Natural killer cell (primary cell): ENCODE measurements around the gene MAP2K2. TPM values are rescaled to one million over a fixed set of nuclear protein-coding genes. Genes with fewer than 3 reads are reported as not detected.

Experiments used
- ATAC-seq, 3 donors: fragments of 150-1000 bp in 2 of 3; fragments of 200-7000 bp in 1 of 3; cut with Tn5 transposase; 1 replicate in 1 of 3; 2 replicates in 2 of 3; pipeline ENCODE4 v1.10.0; 2021; ENCODE audit warnings: mild to moderate bottlenecking in 2 of 3, moderate library complexity in 2 of 3
- DNase-seq, 2 donors: peaks; one replicate each; pipeline versions ENCODE4 v3.0.0 to v3.0.0-alpha.2; 2013 to 2021; ENCODE audit warnings: mixed read lengths in 1 of 2
- H3K27ac ChIP-seq: one replicate; pipeline ENCODE4 v1.5.1; 2013; ENCODE audit warnings: mild to moderate bottlenecking, low read length
- H3K27me3 ChIP-seq: one replicate; pipeline ENCODE4 v1.6.1; 2013; ENCODE audit warnings: low read length; ENCODE audit not compliant: control insufficient read depth, insufficient read depth
- H3K36me3 ChIP-seq: one replicate; pipeline ENCODE4 v1.6.1; 2013; ENCODE audit warnings: low read length; ENCODE audit not compliant: control insufficient read depth, insufficient read depth
- H3K4me1 ChIP-seq: one replicate; pipeline ENCODE4 v1.6.1; 2013; ENCODE audit warnings: low read length; ENCODE audit not compliant: control insufficient read depth, insufficient read depth
- H3K4me3 ChIP-seq: one replicate; pipeline ENCODE4 v1.5.1; 2013; ENCODE audit warnings: low read length
- H3K9me3 ChIP-seq: one replicate; pipeline ENCODE4 v1.6.1; 2013; ENCODE audit warnings: low read length; ENCODE audit not compliant: control insufficient read depth, insufficient read depth
- H3K27ac Mint-ChIP-seq, 2 donors: one replicate each; pipeline ENCODE4 v1.8.0; 2022; ENCODE audit warnings: mild to moderate bottlenecking in 2 of 2, mixed read lengths in 2 of 2, moderate library complexity in 1 of 2
- H3K27me3 Mint-ChIP-seq, 2 donors: one replicate each; pipeline ENCODE4 v1.8.0; 2022; ENCODE audit warnings: low read depth in 2 of 2, mixed read lengths in 2 of 2
- H3K36me3 Mint-ChIP-seq: one replicate; pipeline ENCODE4 v1.8.0; 2022; ENCODE audit warnings: mixed read lengths
- H3K4me1 Mint-ChIP-seq, 2 donors: one replicate each; pipeline ENCODE4 v1.8.0; 2022; ENCODE audit warnings: mixed read lengths in 2 of 2
- H3K4me3 Mint-ChIP-seq: one replicate; pipeline ENCODE4 v1.8.0; 2022; ENCODE audit warnings: mild to moderate bottlenecking, moderate library complexity, mixed read lengths
- H3K9me3 Mint-ChIP-seq, 2 donors: one replicate each; pipeline ENCODE4 v1.8.0; 2022; ENCODE audit warnings: mixed read lengths in 2 of 2
- whole genome bisulfite sequencing: methylation state at CpG from one replicate; pipeline ENCODE4 v1.1.7; 2013; ENCODE audit warnings: missing lambda C conversion rate; ENCODE audit not compliant: insufficient coverage; 5-methylcytosine and 5-hydroxymethylcytosine counted together
- intact Hi-C: fragments of 100-400 bp; cut with micrococcal nuclease; formaldehyde crosslinking; loops from one replicate; pipeline ENCODE4 v1.14.2; 2022
- total RNA-seq, 4 donors: library from RNA; stranded (reverse); fragments of 120-200 nt in 1 of 4; gene quantifications; one replicate each; pipeline versions ENCODE4 v1.2.3 to v1.2.4, GENCODE V29; 2013 to 2022
- TF ChIP-seq, protein P1 (sequence below): fragments of 200-600 bp; IDR thresholded peaks from one replicate; pipeline ENCODE4 v1.8.0; 2022; ENCODE audit warnings: antibody characterized with exemption

The MAP2K2 gene
- total RNA-seq, 3 donors from 2014 or later (not counting 1 experiment from before 2014, with no cell fraction given) = 137 to 154 (median 152) TPM

DNA sequence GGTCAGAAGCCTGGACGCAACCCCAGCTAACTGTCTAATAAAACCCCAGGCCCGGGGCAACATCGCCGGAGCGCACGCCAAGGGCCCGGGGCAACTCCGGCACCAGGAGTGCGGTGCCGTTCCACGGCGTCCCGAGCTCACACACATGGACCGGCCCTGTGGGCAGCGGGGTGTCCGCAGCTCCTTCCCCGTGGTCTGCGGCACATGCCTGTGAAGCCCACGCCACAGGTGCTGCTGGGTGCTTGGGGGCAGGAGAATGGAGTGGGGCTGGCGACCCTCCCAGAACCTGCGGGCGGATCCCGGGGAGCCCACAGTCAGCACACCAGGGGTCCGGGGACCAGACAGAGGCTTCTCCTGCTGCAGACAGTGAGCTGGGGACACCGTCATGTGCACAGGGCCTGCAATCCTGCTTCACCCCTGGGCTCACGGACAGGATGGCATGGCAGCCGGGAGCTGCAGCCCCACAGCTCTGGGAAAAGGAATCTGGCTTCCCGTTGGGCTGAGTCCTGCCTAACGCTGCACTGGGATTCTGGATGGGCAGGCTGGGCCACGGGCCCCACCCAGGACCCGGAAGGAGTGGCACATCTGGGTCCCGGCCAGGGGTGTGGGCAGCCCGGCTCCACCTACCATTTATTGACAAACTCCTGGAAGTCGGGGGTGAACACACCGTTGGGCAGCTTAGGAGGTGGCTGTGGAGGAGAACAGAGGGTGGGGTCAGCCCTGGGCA lies 29.0 kb downstream of the MAP2K2 start:
- DNase-seq = no peak
- ATAC-seq = no peak
- H3K27ac ChIP-seq = no peak overlapping the region
- H3K4me3 ChIP-seq = no peak overlapping the region
- Mint-ChIP-seq H3K4me1 (peaks cover 0 to 6% of the 10 kb centered on the region in 2 donors), H3K36me3 (no peaks in the 10 kb centered on the region), H3K9me3 (no peaks in the 10 kb centered on the region), H3K27me3 (no peaks in the 10 kb centered on the region), H3K27ac (no peak overlapping the region), H3K4me3 (no peak overlapping the region)
- TF ChIP-seq, protein P1, sequence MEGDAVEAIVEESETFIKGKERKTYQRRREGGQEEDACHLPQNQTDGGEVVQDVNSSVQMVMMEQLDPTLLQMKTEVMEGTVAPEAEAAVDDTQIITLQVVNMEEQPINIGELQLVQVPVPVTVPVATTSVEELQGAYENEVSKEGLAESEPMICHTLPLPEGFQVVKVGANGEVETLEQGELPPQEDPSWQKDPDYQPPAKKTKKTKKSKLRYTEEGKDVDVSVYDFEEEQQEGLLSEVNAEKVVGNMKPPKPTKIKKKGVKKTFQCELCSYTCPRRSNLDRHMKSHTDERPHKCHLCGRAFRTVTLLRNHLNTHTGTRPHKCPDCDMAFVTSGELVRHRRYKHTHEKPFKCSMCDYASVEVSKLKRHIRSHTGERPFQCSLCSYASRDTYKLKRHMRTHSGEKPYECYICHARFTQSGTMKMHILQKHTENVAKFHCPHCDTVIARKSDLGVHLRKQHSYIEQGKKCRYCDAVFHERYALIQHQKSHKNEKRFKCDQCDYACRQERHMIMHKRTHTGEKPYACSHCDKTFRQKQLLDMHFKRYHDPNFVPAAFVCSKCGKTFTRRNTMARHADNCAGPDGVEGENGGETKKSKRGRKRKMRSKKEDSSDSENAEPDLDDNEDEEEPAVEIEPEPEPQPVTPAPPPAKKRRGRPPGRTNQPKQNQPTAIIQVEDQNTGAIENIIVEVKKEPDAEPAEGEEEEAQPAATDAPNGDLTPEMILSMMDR = no peak
- WGBS = 95% methylated on average over 33 of the region's 35 CpGs
- peaks cover 43% of the 10 kb centered on the region for H3K36me3 ChIP-seq
- no peaks in the 10 kb centered on the region for H3K27me3 ChIP-seq
- H3K9me3 ChIP-seq = no peaks in the 10 kb centered on the region
- intact Hi-C loops = no loop called here
- H3K4me1 ChIP-seq = peaks cover 9% of the 10 kb centered on the region

GRCh38 chr19:4094291-4094690 lies 29.6 kb downstream of the MAP2K2 start:
- Mint-ChIP-seq H3K4me3 (no peak overlapping the region), H3K36me3 (no peaks in the 10 kb centered on the region), H3K9me3 (no peaks in the 10 kb centered on the region), H3K27me3 (no peaks in the 10 kb centered on the region), H3K4me1 (peaks cover 6 to 12% of the 10 kb centered on the region in 2 donors), H3K27ac (no peak overlapping the region)
- H3K27ac ChIP-seq = no peak overlapping the region
- DNase-seq (no peak), ATAC-seq (no peak)
- H3K4me3 ChIP-seq = no peak overlapping the region
- no peaks in the 10 kb centered on the region for H3K9me3 ChIP-seq
- H3K27me3 ChIP-seq = no peaks in the 10 kb centered on the region
- peaks cover 38% of the 10 kb centered on the region for H3K36me3 ChIP-seq
- TF ChIP-seq, protein P1 = no peak
- intact Hi-C loops = no loop called here
- 86% methylated on average over 19 of the region's 19 CpGs for WGBS
- peaks cover 15% of the 10 kb centered on the region for H3K4me1 ChIP-seq

DNA sequence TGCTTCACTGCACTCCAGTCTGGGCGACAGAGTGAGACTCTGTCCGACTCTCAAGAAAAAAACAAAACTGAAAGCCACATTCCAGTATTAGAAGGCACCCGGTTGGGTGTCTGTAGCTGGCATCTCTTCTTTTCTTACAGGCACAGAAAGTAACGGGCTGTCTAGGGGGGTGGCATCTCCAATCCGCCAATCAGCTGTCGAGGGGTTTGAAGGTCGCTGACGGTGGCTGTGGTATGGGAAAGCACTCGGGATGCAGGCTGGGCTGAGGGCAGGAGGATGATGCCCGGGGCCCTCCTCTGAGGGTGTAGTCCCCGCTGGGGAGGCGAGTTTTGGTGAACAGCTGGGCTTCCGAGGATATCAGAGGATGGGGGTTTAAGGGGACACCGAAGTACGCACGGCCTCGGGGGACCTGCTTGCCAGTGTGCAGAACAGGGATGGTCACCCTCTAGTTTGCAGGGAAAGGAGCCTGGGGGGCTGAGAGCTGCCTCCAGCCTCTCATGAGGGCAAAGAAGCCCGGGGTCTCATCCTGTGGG lies 30.2 kb downstream of the MAP2K2 start:
- Histone ChIP-seq H3K4me1 (peaks cover 21% of the 10 kb centered on the region), H3K4me3 (no peak overlapping the region), H3K9me3 (no peaks in the 10 kb centered on the region), H3K27ac (no peak overlapping the region), H3K36me3 (peaks cover 32% of the 10 kb centered on the region), H3K27me3 (no peaks in the 10 kb centered on the region)
- WGBS = 92% methylated on average over 18 of the region's 18 CpGs
- H3K4me1 Mint-ChIP-seq = peaks cover 12 to 18% of the 10 kb centered on the region in 2 donors
- no peaks in the 10 kb centered on the region for H3K9me3 Mint-ChIP-seq
- no peaks in the 10 kb centered on the region for H3K27me3 Mint-ChIP-seq
- no peaks in the 10 kb centered on the region for H3K36me3 Mint-ChIP-seq
- H3K27ac Mint-ChIP-seq = peak overlapping the region; percentile 53 to 54
- intact Hi-C loops = no loop called here
- ATAC-seq (no peak), DNase-seq (no peak)
- TF ChIP-seq, protein P1 = no peak
- no peak overlapping the region for H3K4me3 Mint-ChIP-seq
